ENCODE measurements around the gene MT3.

Gene MT3

DNA sequence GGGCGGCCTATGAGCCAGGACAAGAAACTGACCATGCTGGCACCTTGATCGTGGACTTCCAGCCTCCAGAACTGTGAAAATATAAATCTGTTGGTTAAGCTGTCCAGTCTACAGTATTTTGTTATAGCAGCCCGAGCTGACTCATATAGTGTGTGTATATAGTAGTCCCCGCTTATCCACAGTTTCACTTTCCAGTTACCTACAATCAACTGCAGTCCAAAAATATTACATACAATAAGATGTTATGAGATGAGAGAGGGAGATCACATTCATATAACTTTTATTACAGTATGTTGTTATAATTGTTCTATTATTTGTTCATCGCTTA, 4.9 kb downstream of the MT3 start:
- TF ChIP-seq, protein P1, sequence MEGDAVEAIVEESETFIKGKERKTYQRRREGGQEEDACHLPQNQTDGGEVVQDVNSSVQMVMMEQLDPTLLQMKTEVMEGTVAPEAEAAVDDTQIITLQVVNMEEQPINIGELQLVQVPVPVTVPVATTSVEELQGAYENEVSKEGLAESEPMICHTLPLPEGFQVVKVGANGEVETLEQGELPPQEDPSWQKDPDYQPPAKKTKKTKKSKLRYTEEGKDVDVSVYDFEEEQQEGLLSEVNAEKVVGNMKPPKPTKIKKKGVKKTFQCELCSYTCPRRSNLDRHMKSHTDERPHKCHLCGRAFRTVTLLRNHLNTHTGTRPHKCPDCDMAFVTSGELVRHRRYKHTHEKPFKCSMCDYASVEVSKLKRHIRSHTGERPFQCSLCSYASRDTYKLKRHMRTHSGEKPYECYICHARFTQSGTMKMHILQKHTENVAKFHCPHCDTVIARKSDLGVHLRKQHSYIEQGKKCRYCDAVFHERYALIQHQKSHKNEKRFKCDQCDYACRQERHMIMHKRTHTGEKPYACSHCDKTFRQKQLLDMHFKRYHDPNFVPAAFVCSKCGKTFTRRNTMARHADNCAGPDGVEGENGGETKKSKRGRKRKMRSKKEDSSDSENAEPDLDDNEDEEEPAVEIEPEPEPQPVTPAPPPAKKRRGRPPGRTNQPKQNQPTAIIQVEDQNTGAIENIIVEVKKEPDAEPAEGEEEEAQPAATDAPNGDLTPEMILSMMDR (IDR thresholded peaks at IDR 0.05; ENCODE audit: low read depth, low read length) = no peak
- H3K4me3 ChIP-seq (ENCODE audit: low read depth, low read length) = no peak overlapping the region

GRCh38 chr16:56600398-56600999, 11.2 kb downstream of the MT3 start:
- H3K4me3 ChIP-seq (ENCODE audit: low read depth, low read length) = no peak overlapping the region
- TF ChIP-seq, protein P1 (IDR thresholded peaks at IDR 0.05; ENCODE audit: low read depth, low read length) = peak; percentile 64

- H3K4me3 ChIP-seq (ENCODE audit: low read depth, low read length) = no peak overlapping the region
- TF ChIP-seq, protein P1 (IDR thresholded peaks at IDR 0.05; ENCODE audit: low read depth, low read length) = no peak
These were observed 12.0 kb downstream of the MT3 start for GRCh38 chr16:56601325-56601724.

- no peak overlapping the region for H3K4me3 ChIP-seq (ENCODE audit: low read depth, low read length)
- TF ChIP-seq, protein P1 (IDR thresholded peaks at IDR 0.05; ENCODE audit: low read depth, low read length) = peak; percentile 25; the same call in 1 of the 2 replicates
These were observed 14.3 kb downstream of the MT3 start for GRCh38 chr16:56603589-56603988.

DNA sequence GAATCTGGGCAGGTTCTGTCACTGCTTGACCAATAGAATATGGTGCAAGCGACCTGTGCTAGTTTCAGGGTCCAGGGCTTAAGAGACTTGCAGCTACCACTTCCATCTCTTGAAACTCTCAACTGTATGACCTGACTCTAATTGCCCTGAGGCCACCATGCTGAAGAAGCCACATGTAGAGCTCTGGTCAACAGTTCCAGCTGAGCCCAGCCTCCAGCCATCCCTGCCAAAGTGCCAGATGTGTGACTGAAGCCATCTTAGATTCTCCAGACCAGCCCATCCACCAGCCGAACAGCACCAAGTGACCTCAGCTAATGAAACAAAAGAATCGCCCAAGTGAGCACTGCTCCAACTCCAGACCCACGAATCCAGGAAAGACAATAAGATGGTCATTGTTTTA, 15.6 kb downstream of the MT3 start:
- H3K4me3 ChIP-seq (ENCODE audit: low read depth, low read length) = no peak overlapping the region
- TF ChIP-seq, protein P1 (IDR thresholded peaks at IDR 0.05; ENCODE audit: low read depth, low read length) = no peak

- H3K4me3 ChIP-seq (ENCODE audit: low read depth, low read length) = no peak overlapping the region
These were observed 16.1 kb downstream of the MT3 start for GRCh38 chr16:56605475-56605874.

DNA sequence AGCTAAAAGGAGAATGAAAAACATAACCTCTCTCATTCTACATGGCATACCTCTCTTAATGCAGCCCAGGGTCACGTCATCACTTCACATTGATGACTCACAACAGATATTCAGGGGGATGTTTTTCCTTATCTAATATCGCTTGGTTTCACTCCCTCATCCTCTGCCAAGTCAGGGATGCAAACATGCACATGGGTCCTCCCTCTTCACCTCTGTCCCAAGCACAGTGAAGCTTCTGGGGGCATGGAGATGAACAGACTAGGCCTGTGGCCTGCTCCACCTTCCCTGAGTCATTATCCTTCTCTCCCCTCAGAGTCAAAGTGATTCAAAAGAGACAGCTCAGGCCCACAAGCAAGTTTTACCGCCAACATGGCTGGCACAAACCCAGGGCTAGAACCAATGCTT, 16.7 kb downstream of the MT3 start:
- H3K4me3 ChIP-seq (ENCODE audit: low read depth, low read length) = no peak overlapping the region
- TF ChIP-seq, protein P1 (IDR thresholded peaks at IDR 0.05; ENCODE audit: low read depth, low read length) = no peak

More at GRCh38 chr16:56605475-56605874, 16.1 kb downstream of the MT3 start:
- TF ChIP-seq, protein P1 (IDR thresholded peaks at IDR 0.05; ENCODE audit: low read depth, low read length) = no peak
